ENCODE data around the gene TIMM29. TPM values are rescaled to one million over a fixed set of nuclear protein-coding genes. Genes with fewer than 3 reads are reported as not detected.

TIMM29 gene
- total and polyA plus RNA-seq, 2 of the 13 experiments (the other 11 are each of a cell fraction or from before 2014, with no cell fraction given): 7.1 to 33.8 TPM

DNA sequence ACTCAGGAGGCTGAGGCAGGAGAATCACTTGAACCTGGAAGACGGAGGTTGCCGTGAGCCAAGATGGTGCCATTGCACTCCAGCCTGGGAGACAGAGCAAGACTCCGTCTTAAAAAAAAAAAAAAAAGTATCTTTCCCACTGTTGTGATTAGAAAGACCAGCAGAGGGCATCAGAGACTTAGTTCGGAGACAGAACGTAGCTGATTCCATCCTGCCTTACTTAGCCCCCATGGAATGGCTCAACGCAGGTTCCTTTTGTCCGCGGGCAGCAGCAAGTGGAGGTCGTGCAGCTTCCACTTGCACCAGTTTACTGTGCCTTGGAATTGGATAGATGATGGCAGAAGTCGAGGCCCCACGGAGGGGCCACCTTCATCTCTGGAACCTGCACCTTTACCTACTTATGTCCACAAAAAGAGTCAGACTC is 8.1 kb downstream of the TIMM29 start (continued):
- TF ChIP-seq, protein P1, sequence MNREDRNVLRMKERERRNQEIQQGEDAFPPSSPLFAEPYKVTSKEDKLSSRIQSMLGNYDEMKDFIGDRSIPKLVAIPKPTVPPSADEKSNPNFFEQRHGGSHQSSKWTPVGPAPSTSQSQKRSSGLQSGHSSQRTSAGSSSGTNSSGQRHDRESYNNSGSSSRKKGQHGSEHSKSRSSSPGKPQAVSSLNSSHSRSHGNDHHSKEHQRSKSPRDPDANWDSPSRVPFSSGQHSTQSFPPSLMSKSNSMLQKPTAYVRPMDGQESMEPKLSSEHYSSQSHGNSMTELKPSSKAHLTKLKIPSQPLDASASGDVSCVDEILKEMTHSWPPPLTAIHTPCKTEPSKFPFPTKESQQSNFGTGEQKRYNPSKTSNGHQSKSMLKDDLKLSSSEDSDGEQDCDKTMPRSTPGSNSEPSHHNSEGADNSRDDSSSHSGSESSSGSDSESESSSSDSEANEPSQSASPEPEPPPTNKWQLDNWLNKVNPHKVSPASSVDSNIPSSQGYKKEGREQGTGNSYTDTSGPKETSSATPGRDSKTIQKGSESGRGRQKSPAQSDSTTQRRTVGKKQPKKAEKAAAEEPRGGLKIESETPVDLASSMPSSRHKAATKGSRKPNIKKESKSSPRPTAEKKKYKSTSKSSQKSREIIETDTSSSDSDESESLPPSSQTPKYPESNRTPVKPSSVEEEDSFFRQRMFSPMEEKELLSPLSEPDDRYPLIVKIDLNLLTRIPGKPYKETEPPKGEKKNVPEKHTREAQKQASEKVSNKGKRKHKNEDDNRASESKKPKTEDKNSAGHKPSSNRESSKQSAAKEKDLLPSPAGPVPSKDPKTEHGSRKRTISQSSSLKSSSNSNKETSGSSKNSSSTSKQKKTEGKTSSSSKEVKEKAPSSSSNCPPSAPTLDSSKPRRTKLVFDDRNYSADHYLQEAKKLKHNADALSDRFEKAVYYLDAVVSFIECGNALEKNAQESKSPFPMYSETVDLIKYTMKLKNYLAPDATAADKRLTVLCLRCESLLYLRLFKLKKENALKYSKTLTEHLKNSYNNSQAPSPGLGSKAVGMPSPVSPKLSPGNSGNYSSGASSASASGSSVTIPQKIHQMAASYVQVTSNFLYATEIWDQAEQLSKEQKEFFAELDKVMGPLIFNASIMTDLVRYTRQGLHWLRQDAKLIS (CRISPR knock-in tag; IDR thresholded peaks at IDR 0.05): no peak
- TF ChIP-seq ZFP41 (CRISPR knock-in tag; IDR thresholded peaks at IDR 0.05; ENCODE audit: borderline replicate concordance): no peak
- TF ChIP-seq ZC3H4 (CRISPR knock-in tag; IDR thresholded peaks at IDR 0.05; ENCODE audit: borderline replicate concordance): no peak
- no peak for TF ChIP-seq MLXIP (CRISPR knock-in tag; IDR thresholded peaks at IDR 0.05; ENCODE audit: borderline replicate concordance)
- TF ChIP-seq PPARG (CRISPR knock-in tag; conservative IDR thresholded peaks at IDR 0.05): 0 out of 2 replicates have a peak, but pooled peaks have one; percentile 23
- TF ChIP-seq SMC3 (IDR thresholded peaks at IDR 0.05; ENCODE audit: low read length): peak; percentile 79
- no peak for TF ChIP-seq RBFOX2 (IDR thresholded peaks at IDR 0.05; ENCODE audit: low read depth, low read length)
- TF ChIP-seq HMGXB3 (CRISPR knock-in tag; IDR thresholded peaks at IDR 0.05; ENCODE audit: borderline replicate concordance): no peak
- TF ChIP-seq, protein P2, sequence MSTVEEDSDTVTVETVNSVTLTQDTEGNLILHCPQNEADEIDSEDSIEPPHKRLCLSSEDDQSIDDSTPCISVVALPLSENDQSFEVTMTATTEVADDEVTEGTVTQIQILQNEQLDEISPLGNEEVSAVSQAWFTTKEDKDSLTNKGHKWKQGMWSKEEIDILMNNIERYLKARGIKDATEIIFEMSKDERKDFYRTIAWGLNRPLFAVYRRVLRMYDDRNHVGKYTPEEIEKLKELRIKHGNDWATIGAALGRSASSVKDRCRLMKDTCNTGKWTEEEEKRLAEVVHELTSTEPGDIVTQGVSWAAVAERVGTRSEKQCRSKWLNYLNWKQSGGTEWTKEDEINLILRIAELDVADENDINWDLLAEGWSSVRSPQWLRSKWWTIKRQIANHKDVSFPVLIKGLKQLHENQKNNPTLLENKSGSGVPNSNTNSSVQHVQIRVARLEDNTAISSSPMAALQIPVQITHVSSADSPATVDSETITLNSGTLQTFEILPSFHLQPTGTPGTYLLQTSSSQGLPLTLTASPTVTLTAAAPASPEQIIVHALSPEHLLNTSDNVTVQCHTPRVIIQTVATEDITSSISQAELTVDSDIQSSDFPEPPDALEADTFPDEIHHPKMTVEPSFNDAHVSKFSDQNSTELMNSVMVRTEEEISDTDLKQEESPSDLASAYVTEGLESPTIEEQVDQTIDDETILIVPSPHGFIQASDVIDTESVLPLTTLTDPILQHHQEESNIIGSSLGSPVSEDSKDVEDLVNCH (CRISPR knock-in tag; IDR thresholded peaks at IDR 0.05): no peak
- TF ChIP-seq, protein P3, sequence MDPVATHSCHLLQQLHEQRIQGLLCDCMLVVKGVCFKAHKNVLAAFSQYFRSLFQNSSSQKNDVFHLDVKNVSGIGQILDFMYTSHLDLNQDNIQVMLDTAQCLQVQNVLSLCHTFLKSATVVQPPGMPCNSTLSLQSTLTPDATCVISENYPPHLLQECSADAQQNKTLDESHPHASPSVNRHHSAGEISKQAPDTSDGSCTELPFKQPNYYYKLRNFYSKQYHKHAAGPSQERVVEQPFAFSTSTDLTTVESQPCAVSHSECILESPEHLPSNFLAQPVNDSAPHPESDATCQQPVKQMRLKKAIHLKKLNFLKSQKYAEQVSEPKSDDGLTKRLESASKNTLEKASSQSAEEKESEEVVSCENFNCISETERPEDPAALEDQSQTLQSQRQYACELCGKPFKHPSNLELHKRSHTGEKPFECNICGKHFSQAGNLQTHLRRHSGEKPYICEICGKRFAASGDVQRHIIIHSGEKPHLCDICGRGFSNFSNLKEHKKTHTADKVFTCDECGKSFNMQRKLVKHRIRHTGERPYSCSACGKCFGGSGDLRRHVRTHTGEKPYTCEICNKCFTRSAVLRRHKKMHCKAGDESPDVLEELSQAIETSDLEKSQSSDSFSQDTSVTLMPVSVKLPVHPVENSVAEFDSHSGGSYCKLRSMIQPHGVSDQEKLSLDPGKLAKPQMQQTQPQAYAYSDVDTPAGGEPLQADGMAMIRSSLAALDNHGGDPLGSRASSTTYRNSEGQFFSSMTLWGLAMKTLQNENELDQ (CRISPR knock-in tag; IDR thresholded peaks at IDR 0.05; ENCODE audit: borderline replicate concordance): no peak
- no peak for TF ChIP-seq ATF7-NPFF (CRISPR knock-in tag; IDR thresholded peaks at IDR 0.05; ENCODE audit: low read depth)
- no peak for TF ChIP-seq ZNF432 (CRISPR knock-in tag; IDR thresholded peaks at IDR 0.05; ENCODE audit: borderline replicate concordance)
- TF ChIP-seq RAD21 (CRISPR knock-in tag; IDR thresholded peaks at IDR 0.05): peak; percentile 81

Data from HepG2 (cell line).